PC-3 (cell line): ENCODE data around the gene ZNF516. TPM values are rescaled to one million over a fixed set of nuclear protein-coding genes. Genes with fewer than 3 reads are reported as not detected.

Experiments
- ATAC-seq: fragments of 200-7000 bp; cut with Tn5 transposase; 2 replicates; pipeline ENCODE4 v1.9.1; 2020; ENCODE audit warnings: mild to moderate bottlenecking, moderate library complexity
- BruUV-seq: library from RNA; stranded (reverse); fragments of 400-500 nt; replicated peaks from 2 replicates; lab custom pipeline; 2021; lab: Mats Ljungman, UMichigan
- CTCF ChIA-PET: fragments of 300-600 bp; sonication (Branson Sonifier 250); formaldehyde crosslinking; loops from one replicate; lab custom pipeline; 2022; ENCODE audit warnings: antibody characterized with exemption; lab: Charles Lee
- POLR2A ChIA-PET: fragments of 300-600 bp; sonication (Branson Sonifier 250); formaldehyde crosslinking; loops from one replicate; lab custom pipeline; 2022; ENCODE audit warnings: antibody characterized with exemption; ENCODE audit not compliant: unreplicated experiment; lab: Charles Lee
- DNase-seq: peaks from one replicate; pipeline ENCODE4 v3.0.0-alpha.2; 2015
- H2AFZ ChIP-seq: fragments of 300-600 bp; sonication (generic); 2 replicates; pipeline ENCODE4 v1.6.0; 2016; ENCODE audit warnings: antibody characterized with exemption, low read length
- H3F3A ChIP-seq: fragments of 300-600 bp; sonication (generic); one replicate; pipeline ENCODE4 v1.6.0; 2017; ENCODE audit warnings: antibody characterized with exemption, low read length, control low read depth, mild to moderate bottlenecking; ENCODE audit not compliant: unreplicated experiment
- H3K27ac ChIP-seq: fragments of 300-600 bp; sonication (generic); 2 replicates; pipeline ENCODE4 v1.5.1; 2016; ENCODE audit warnings: mild to moderate bottlenecking, low read length
- H3K27me3 ChIP-seq: fragments of 300-600 bp; sonication (generic); 2 replicates; pipeline ENCODE4 v1.6.1; 2016; ENCODE audit warnings: low read length, mixed read lengths
- H3K36me3 ChIP-seq: fragments of 300-600 bp; sonication (generic); 2 replicates; pipeline ENCODE4 v1.6.1; 2016; ENCODE audit warnings: low read depth, mixed run types, low read length, mixed read lengths
- H3K4me1 ChIP-seq: fragments of 300-600 bp; sonication (generic); 2 replicates; pipeline ENCODE4 v1.5.1; 2016; ENCODE audit warnings: low read length; ENCODE audit not compliant: insufficient read depth
- H3K4me2 ChIP-seq: fragments of 300-600 bp; sonication (generic); 2 replicates; pipeline ENCODE4 v1.6.0; 2016; ENCODE audit warnings: low read length
- H3K4me3 ChIP-seq: fragments of 300-600 bp; sonication (generic); 2 replicates; pipeline ENCODE4 v1.5.1; 2016; ENCODE audit warnings: mild to moderate bottlenecking, low read length, mixed read lengths
- H3K79me2 ChIP-seq: fragments of 300-600 bp; sonication (generic); 2 replicates; pipeline ENCODE4 v1.6.1; 2017; ENCODE audit warnings: low read length, mixed read lengths
- H3K9ac ChIP-seq: fragments of 300-600 bp; sonication (generic); 2 replicates; pipeline ENCODE4 v1.6.0; 2016; ENCODE audit warnings: mild to moderate bottlenecking, low read length
- H3K9me2 ChIP-seq: fragments of 300-600 bp; sonication (generic); replicated peaks from 2 replicates; pipeline ENCODE4 v1.6.1; 2016; ENCODE audit warnings: mixed run types, low read length, mixed read lengths
- H3K9me3 ChIP-seq: fragments of 300-600 bp; sonication (generic); 2 replicates; pipeline ENCODE4 v1.6.1; 2016; ENCODE audit warnings: low read length, mixed read lengths
- H4K20me1 ChIP-seq: fragments of 300-600 bp; sonication (generic); 2 replicates; pipeline ENCODE4 v1.6.1; 2016; ENCODE audit warnings: low read length, mixed read lengths
- CTCF ChIP-seq: fragments of 300-600 bp; sonication (generic); conservative IDR thresholded peaks from 2 replicates; pipeline ENCODE4 v1.5.1; 2017; ENCODE audit warnings: antibody characterized with exemption, low read depth, mild to moderate bottlenecking, low read length
- EZH2 ChIP-seq: fragments of 300-600 bp; sonication (generic); IDR thresholded peaks from one replicate; pipeline ENCODE4 v1.6.1; 2017; ENCODE audit warnings: antibody characterized with exemption, mild to moderate bottlenecking, low read length; ENCODE audit not compliant: unreplicated experiment
- EZH2phosphoT487 ChIP-seq: fragments of 300-600 bp; sonication (generic); IDR thresholded peaks from 2 replicates; pipeline ENCODE4 v1.6.1; 2018; ENCODE audit warnings: mild to moderate bottlenecking, antibody characterized with exemption, low read length, borderline replicate concordance
- intact Hi-C: fragments of 100-400 bp; cut with micrococcal nuclease; formaldehyde crosslinking; loops from 2 replicates; pipeline ENCODE4 v1.9.0; 2023
- total RNA-seq: library from RNA; depleted of rRNA; stranded (reverse); fragments of >200 nt; gene quantifications from 2 replicates; pipeline ENCODE4 v1.2.3, GENCODE V29; 2014

Gene ZNF516
- total RNA-seq, 1 experiment from 2014 or later: 4.0 TPM

GRCh38 chr18:76505614-76506013 is 10.6 kb upstream of the ZNF516 start:
- POLR2A ChIA-PET: no interaction called here
- H3K27ac ChIP-seq: no peak overlapping the region
- no peaks in the 10 kb centered on the region for H3K4me1 ChIP-seq
- no peak overlapping the region for H3K4me2 ChIP-seq
- DNase-seq: no peak
- H3K9me2 ChIP-seq: no peaks in the 10 kb centered on the region
- H2AFZ ChIP-seq: no peak overlapping the region
- no TSS peak for BruUV-seq
- H3K36me3 ChIP-seq: no peaks in the 10 kb centered on the region
- no peaks in the 10 kb centered on the region for H3K9me3 ChIP-seq
- H3F3A ChIP-seq: no peaks in the 10 kb centered on the region
- no peak overlapping the region for H3K4me3 ChIP-seq
- H3K9ac ChIP-seq: no peak overlapping the region
- intact Hi-C loops: no loop called here
- peaks cover 72% of the 10 kb centered on the region for H3K27me3 ChIP-seq
- no peak for ATAC-seq
- H3K79me2 ChIP-seq: no peaks in the 10 kb centered on the region
- TF ChIP-seq EZH2: no peak
- no peak for TF ChIP-seq CTCF
- TF ChIP-seq EZH2phosphoT487: no peak
- CTCF ChIA-PET: no interaction called here
- no peaks in the 10 kb centered on the region for H4K20me1 ChIP-seq

- no peaks in the 10 kb centered on the region for H3K36me3 ChIP-seq
- H3K9me3 ChIP-seq: no peaks in the 10 kb centered on the region
- no peaks in the 10 kb centered on the region for H3K4me1 ChIP-seq
- DNase-seq (no peak), ATAC-seq (no peak)
- no peaks in the 10 kb centered on the region for H3F3A ChIP-seq
- H3K9ac ChIP-seq: no peak overlapping the region
- H4K20me1 ChIP-seq: no peaks in the 10 kb centered on the region
- no peaks in the 10 kb centered on the region for H3K9me2 ChIP-seq
- no peak overlapping the region for H2AFZ ChIP-seq
- ChIA-PET POLR2A (no interaction called here), CTCF (no interaction called here)
- H3K4me3 ChIP-seq: no peak overlapping the region
- no peaks in the 10 kb centered on the region for H3K79me2 ChIP-seq
- H3K27ac ChIP-seq: no peak overlapping the region
- no TSS peak for BruUV-seq
- TF ChIP-seq EZH2 (peak; percentile 11), CTCF (no peak)
- intact Hi-C loops: no loop called here
- H3K27me3 ChIP-seq: peaks cover 74% of the 10 kb centered on the region
- H3K4me2 ChIP-seq: no peak overlapping the region
Observed at GRCh38 chr18:76504749-76505148, 9.7 kb upstream of the ZNF516 start.

- Histone ChIP-seq H3K9ac (no peak overlapping the region), H3K9me3 (no peaks in the 10 kb centered on the region), H3K9me2 (no peaks in the 10 kb centered on the region), H3K27me3 (peaks cover 81% of the 10 kb centered on the region), H3K27ac (no peak overlapping the region), H3K36me3 (no peaks in the 10 kb centered on the region), H3K4me2 (no peak overlapping the region), H2AFZ (no peak overlapping the region), H3K4me1 (no peaks in the 10 kb centered on the region), H3F3A (no peaks in the 10 kb centered on the region), H3K4me3 (no peak overlapping the region), H3K79me2 (no peaks in the 10 kb centered on the region), H4K20me1 (no peaks in the 10 kb centered on the region)
- TF ChIP-seq CTCF: no peak
- TF ChIP-seq EZH2phosphoT487: no peak
- TF ChIP-seq EZH2: no peak
- ATAC-seq (no peak), DNase-seq (no peak)
- ChIA-PET POLR2A (no interaction called here), CTCF (no interaction called here)
- intact Hi-C loops: no loop called here
- no TSS peak for BruUV-seq
Observed at GRCh38 chr18:76503649-76504386, 8.8 kb upstream of the ZNF516 start.
